GM19328 (cell line): ENCODE results near the gene KSR1.
"Not testable (repeated sequence)": the region's sequence is repeated elsewhere in the genome, so short reads cannot be mapped to it uniquely, and the experiment has no call there.

Source experiments
- ATAC-seq: cut with Tn5 transposase; IDR thresholded peaks from one replicate; pipeline ENCODE4 v1.9.1; 2021; ENCODE audit warnings: mild to moderate bottlenecking, moderate library complexity; ENCODE audit not compliant: unreplicated experiment

KSR1 gene

DNA sequence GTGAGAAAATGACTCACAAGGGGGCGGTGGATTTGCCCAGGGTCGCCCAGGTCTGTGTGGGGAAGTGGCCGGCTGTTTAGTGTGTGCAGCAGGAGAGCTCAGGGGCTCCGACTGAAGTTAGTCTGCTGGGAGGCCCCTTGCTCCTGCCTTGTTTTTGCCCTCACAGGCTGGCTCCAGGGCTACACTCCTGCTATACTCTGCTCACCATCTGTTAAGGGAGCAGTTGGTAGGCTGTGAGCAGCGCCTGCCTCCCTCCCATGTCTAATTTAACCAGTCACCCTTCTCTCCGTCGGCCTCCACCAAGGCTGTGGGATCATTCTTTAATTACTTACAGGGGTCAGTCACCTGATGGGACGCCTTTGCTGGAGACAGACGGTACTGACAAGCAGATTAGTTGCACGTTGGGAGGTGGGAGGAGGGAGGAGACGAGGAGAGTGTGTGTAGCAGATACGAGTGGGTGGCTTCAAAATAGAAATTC is 35.5 kb downstream of the KSR1 start:
- ATAC-seq: no peak

DNA sequence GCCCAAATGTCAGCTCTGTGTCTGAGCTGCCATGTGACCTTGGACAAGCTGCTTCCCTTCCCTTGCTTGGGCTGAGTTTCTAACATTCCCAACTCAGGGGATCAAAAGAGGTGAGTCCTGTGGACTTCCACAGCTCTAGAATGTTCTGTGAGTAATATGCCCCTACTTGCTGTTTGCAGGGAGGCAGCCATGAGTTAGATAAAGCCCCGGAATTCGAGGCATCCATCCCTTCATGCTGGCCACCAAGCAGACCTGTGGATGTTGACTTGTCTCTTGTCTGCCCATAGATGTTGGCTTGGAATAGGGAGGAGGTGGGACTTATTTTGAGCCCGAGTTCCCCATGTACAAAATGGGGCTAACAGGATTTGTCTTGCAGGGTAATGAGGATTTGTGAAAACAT is 36.2 kb downstream of the KSR1 start:
- ATAC-seq: no peak

DNA sequence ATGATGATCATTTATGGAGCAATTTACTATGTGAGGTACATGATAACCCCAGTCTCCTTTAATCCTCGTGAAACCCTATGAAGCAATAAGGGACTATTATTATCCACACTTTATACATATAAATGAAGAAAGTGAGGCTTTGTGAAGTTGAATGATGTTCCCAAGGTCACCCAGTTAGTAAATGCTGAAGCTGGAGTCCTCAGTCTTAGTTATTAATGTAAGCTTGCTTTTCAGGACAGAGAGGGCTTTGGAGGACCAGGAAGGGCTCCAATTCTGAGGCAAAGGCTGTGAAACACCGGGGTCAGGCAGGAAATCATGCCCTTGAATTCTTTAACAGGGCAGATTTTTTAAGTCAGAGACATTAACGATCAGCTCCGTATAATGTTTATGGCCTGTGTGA is 36.8 kb downstream of the KSR1 start:
- no peak for ATAC-seq

DNA sequence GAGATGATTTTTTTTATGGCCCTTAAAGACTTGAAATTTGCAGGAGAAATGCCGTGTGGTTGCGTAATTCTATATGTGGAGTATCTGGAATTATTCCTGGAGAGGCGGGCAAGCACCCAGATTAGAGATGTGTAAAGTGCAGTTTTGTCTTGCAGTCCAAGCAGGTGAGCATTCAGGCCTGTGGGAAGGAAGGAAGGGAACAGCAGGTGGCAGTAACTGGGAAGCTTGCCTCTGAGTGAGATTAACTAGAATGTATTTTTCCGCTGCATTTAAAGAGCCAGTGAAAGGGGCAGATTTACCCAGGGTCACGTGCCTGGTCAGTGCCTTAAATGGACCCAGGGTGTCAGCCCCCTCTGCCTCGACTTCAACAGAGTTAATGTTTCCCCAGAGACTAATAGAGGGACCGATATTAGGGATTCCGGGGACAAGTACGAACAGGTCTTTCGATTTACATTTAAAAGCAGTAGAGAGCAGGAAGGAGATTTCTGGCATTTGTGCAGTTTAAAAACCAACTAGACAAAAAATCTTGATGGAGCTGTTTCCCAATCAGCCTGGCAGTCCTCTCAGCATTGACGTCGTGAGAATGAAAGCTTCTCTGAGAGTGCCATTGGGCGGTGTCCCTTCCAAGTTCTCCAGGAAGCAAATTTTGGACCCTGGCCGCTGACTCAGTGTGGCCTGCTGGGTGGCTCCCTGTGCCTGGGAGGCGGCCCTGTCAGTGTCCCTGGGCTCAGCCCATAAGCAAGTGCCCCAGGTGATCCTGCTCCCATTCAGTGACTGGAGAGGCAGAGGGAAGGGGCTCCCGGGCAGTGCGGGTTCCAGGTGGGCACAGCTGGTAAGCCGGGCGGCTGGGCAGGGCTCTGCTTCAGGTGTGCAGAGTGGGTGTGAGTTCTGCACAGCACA is 38.2 kb downstream of the KSR1 start:
- ATAC-seq: no peak

DNA sequence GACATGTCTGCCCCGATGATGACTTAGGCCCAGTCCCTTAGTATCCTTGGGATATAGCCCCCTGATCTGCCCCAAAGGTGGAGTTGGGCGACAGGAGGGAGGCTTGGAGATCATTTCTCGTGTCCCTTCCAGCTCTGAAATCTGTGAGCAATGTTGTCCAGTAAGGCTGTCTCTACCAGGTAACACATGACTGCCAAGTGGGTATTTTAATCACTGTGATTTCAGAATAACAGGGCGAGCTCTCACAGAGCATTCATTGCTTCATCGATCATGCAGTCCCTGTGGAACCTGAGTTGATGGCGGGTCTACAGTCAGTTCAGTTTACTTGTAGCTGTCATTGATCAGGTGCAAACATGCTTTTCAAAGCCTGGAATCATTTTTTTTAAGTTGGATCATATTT is 39.2 kb downstream of the KSR1 start:
- no peak for ATAC-seq

DNA sequence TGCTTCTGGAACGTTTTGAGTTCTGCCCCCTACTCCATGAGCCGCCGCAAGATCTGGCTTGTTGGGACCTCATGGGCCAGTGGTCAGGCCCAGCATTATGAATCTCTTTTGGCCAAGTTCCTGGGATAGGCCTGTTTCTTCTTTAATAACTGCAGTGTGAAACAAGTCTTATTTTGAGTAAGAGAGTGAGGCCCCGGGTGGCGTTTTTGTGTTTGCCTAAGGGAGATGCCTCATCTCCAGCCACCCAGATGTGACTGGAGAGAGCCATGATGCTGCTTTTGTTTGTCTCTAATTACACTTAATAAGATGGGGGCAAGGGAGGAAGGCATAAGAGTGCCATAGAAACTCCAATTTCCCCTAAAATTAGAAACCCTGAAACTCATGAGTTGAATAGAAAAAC is 39.8 kb downstream of the KSR1 start:
- ATAC-seq: no peak

DNA sequence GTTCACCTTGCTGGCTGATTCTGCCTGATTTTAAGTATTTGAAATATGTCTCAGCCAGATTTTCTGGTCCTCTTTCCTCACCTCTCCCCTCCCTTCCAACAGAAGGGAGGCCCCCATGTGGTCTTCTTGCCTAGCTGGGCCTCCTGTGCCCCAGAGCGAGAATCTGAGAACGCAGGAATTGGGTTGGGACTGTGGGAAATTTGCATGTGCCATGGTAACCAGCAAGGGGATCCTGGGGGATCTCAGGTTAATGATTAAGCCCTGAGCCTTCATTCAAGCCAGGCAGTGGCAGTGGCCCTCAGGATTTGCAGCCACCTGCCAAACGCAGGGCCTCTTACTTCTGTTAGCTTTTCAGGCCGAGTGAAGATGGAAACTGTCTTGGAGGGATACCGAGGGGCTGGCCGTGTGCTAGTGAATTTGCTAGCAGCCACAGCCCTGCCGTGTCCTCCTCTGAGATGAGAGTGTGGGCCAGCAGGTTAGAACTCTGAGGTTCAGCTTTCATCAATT is 40.2 kb downstream of the KSR1 start:
- ATAC-seq: no peak

DNA sequence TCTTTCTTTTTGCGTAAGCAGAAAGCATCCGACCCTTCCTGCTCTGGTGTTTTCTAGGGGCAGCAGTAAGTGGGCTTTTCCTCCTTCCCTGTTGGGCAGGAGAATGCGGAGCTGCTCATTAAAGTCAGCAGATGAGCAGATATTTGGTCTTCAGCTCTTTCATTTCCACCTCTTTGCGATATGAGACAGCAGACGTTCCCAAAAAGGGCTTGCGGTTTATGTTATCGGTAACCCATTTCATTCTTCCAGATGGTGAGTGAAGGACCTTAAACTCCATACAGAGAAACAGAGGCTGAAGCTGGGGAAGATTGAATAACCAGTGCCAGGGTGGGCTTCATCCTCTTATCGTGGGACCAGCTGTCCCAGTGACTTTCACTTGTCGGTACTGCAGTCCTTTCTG is 40.7 kb downstream of the KSR1 start:
- no peak for ATAC-seq

DNA sequence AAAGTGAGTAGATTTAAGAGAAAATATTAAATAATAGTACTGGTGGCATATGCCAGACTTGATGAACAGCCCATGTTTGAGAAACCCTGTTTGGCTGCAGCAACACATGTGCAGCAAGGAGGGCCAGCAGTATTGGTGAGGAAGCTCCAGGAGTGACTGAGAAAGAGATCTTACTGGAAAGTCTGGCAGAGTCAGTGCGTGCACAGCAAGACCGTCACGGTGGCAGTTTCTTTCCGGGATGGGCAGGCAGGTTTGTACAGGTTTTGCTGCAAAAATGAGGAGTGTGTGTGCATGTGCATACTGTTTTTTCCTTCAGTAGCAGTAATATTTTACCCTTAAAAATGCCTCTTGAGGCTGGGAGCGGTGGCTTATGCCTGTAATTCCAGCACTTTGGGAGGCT is 41.4 kb downstream of the KSR1 start:
- ATAC-seq: no peak

DNA sequence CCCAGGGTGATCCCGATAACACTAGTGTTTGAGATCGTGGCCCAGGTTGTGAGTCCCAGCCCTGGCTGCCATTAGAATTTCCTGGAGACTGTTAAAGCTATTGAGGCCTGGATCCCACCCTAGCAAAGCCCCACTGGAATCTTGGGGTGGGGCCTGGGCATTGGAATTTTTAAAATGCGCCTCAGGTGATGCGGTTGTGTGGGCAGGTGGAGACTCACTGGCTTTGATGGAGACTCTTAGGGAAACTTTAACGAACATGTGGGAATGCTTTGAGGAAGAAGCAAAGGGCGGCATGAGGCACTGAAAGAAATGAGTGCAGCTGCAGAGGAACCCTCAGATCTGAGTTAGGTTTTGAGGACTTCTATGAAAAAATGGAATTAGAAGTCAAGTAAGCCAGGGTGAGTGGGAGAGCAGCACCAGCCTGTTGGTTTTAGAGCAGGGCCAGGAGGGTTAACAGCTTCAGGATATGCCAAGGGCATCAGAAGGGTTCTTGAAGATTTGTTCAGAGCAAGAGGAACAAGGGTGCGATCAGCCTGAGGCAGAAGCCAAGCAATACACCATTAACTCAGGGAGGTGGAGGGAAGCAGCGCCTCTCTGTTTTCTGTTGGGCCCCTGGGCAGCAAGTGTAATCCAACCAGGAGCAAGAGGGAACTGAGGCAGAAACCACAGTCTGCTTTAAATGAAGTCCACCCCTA is 42.5 kb downstream of the KSR1 start:
- no peak for ATAC-seq

DNA sequence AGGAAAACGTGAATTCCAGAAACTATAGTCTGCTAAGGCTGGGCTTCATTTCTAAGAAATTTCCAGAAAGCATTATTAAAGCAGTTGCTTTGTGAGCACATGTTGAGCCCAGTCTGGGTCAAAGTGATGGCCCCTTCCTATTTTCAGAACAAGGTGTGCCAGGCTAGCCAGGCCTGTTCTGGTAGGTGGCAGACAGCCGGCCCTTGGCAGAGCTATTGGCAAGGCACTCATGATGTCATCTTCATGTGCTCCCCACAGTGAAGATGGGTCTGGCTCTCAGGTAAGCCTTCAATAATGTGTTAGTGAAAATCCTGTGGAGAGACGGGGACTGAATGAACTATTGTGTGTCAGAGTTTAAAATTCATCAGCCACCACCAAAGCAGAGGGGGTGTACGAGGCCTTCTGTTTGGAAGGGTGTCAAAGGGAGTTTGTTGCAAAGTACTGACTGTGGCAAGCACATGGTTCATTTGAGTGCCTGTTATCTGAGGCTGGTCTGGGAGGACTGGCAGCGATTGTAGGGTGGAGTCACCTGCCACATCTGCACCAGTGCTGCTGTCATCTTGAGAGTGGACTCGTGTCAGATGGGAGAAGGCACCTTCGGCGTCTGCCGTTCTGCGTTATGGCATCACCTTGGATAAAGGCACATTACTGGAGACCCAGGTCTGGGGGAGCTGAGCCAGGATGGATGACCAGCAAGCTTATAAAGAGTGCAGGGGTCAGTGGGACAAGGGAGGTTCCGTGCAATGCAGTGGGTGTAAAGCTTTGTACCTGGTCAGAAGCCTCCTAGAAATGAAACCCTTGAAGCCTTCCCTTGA is 43.4 kb downstream of the KSR1 start:
- ATAC-seq: no peak

DNA sequence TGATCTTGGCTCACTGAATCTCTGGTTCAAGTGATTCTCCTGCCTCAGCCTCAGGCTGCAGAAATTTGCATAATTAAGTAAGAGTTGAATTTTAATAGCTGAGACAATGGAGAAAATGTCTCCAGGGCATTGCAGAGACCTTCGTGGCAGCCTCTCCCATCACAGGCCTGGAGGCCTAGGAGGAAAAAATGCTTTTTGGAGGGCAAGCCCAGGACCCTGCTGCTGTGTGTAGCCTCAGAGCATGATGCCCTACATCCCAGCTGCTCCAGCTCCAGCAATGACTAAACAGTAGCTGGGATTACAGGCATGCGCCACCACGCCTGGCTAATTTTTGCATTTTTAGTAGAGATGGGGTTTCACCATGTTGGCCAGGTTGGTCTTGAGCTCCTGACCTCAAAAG is 45.1 kb downstream of the KSR1 start:
- ATAC-seq: not testable (repeated sequence)

DNA sequence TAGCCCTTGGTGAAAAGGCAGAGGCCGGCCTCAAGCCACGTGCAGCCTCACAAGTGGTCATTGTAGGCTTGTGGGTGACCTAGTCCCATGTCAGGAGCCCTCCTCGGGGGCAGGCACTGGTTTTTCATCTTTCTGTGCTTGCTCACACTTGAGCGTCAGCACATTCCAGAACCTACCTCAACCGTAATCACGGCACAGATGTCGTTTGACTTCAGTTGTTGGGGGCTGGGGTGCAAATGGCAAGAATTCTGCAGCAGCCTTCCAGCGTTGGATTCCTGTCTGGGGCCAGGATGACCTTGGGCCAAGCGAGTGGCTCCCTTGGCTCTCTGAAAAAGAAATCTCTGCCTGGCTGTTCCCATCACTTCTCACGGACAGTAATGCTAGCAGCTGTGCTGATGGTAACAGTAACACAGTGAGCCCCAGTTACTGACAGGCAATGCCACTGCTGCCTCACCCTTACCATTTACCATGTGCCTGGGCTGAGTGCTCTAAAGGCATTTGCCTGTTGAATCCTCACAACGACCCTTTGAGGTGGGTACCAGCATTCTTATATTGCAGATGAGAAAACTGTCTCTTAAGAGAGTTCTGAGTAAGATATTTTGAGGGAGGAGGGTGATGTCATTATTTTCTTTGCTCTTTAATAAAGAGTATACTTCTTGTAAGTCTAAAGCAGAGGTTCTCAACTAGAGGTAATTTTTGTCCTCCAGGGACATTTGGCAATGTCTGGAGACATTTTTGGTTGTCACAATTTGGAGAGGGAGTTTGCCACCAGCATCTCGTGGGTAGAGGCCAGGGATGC is 46.5 kb downstream of the KSR1 start:
- ATAC-seq: no peak

DNA sequence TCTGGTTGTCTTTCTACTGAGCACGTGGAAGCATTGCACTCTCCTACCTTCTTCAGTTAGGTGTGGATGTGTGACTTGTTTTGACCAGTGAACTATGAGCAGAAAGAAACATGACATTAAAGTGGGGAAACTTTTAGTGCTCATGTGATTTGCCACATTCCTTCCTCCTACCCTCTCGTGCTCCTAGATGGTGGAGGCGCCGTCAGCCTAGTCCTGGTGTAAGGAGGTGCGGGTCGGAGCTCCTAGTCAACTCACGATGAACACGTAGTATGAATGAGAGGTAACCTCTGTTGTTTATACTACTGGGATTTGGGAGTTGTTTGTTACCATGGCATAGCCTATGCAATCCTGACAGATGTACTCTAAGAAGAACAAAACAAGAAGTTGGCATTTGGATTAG is 47.4 kb downstream of the KSR1 start:
- no peak for ATAC-seq

DNA sequence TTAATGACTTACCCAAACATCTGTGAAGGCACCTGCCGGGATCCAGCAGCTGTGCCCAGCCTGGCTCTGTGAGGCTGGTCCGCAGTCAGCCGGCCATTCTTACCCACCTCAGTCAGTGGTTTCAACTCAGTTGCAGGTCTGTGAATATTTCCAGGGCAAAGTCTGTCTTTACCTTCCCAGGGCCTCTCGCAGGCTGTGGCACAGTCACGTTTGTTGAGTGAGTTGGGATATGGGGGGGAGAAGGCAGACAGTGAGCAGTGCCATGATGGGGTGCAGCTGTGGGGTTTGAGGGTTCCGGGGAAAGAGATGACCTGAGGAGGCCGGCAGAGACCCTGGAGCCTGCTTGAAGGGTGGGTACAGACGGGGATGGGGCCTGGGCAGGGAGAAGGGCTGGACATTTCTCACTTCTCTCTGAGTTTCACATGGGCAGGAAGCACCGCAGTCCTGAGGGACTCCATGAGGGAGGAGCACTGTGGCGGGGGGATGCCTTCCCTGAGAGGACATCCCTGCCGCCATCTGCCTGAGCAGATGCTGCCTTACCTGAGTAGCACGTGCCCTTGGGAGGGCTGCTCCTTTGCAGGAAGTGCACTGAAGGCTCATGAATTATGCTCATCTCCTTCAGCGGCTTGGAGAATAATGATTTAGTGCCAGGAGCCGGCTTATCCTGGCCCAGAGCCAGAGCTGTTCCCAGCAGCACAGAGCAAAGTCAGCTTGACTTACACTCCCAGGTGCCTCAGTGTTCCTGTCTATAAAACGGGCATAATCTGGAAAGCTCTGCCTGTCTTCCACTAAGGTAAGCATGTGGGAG is 48.1 kb downstream of the KSR1 start:
- no peak for ATAC-seq

DNA sequence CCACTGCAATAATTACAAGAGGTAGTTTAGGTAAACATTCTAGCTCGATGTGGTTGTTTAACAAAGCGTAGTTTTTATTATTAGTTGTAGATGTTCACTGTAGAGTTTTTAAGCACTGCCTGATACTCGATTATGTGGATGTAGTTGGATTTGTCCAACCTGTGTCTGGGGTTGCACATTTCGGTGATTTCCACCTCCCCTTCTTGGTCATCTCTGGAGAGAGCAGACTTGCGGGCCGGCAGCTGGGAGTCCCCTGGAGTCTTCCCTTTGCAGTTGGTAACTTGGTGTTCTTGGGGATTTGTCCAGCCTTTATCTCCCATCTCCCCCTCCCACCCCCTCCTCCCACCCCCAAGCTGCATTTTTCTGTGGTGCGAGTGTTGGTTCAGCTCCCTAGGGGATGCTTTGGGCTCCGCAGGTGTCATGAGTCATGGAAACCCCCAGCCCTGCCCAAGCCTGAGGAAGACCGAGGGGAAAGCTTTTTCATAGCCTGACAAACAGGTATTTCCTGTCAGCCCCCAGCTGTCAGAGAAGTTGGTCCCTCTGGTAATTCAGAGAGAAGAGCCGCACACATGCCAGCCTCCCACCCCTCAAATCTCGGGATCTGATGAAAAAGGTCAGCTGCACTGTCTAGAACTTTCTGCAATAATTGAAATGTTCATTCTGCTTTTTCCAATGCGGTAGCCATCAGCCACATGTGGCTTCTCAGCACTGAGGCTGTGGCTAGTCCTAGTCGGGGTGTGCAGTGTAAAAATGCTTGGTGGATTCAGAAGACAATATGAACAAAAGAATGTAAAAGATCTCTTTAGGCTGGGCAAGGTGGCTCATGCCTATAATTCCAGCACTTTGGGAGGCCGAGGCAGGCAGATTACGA is 50.3 kb downstream of the KSR1 start:
- no peak for ATAC-seq

DNA sequence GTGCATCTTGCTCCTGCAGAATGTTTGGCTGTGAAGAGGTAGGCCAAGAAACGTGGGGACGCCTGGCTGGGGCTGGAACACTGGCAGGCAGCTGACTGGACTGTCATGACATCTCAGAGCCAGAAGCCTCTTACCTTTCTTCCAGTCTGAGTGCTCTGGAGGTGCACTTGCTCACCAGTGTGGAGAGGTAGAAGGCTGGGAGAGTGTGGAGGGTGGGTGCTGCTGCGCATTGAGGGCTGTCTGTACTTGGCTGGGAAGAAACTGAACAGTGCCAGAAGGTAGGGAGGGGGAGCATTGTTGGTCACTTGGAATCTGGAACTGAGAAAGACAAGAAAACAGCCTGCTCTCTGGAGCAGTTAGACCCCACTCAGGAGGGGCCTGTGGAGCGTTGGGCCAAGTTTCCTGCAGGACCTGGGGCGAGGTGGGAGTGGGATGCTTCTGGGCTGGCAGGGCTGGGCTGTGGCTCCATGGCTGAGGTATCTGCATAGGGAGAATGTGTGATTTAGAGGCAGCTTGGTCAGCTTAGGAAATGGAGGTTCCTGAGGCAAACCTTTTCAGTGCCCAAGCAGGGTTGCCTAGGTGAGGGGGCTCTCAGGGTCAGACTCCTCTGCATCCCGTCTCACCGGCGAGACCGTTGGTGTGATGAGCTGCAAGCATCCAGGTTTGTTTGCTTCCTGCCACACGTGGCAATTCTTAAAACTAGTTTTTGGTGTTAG is 55.1 kb downstream of the KSR1 start:
- ATAC-seq: no peak

DNA sequence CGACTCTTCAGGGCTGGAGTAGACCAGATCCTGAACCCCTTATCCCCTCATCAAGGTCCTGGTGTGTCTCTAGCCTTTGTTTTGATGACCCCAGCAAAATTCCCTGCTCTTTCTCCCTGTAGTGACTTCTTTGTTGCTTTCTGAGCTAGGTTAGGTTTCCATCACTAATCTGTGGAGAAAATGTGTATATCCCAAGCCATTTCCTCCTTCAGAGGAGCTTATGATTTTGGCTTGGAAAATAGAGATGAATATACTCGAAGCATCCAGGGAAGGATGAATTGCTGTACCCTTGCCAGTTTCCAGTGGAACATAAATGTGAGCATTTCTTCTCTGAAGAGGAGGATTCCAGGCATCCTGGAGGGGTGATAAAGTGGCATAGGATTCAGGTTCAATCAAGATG is 55.8 kb downstream of the KSR1 start:
- no peak for ATAC-seq
